GM21717 (cell line): ENCODE measurements around the gene NLRC5.
"Not testable (repeated sequence)": the region's sequence is repeated elsewhere in the genome, so short reads cannot be mapped to it uniquely, and the experiment has no call there.

Source experiments
- ATAC-seq: cut with Tn5 transposase; IDR thresholded peaks from one replicate; pipeline ENCODE4 v1.9.1; 2021; ENCODE audit warnings: mild to moderate bottlenecking, moderate library complexity; ENCODE audit not compliant: unreplicated experiment

Gene NLRC5

GRCh38 chr16:57000271-57001025 is 11.1 kb downstream of the NLRC5 start:
- no peak for ATAC-seq

DNA sequence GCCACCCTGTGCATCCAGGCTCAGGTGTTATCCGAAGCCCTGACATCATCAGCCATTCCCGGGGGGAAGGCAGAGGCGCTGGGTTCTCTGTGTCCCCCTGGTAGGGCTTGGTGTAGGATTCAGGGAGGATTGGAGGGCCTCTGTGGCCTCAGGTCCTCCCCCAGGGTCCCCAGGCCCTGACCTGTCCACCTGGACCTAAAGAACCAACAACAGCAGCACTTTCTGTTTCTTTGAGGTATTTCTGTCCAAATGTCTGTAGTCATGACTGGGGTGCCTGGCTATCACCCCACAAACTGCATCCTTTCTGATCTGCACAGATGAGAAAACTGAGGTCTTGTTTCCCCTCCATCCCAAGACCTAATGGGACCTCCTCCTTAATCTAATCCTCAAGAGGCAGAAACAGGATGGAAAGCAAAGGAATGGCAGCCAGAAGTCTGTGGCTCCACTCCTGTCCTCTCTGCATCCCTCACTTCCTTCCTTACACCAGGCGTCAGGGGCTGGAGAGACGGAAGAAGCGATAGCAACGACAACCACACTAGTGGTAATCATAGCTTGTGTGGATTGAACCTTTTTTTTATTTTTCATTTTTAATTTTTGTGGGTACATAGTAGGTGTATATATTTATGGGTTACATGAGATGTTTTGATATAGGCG is 11.8 kb downstream of the NLRC5 start:
- no peak for ATAC-seq

DNA sequence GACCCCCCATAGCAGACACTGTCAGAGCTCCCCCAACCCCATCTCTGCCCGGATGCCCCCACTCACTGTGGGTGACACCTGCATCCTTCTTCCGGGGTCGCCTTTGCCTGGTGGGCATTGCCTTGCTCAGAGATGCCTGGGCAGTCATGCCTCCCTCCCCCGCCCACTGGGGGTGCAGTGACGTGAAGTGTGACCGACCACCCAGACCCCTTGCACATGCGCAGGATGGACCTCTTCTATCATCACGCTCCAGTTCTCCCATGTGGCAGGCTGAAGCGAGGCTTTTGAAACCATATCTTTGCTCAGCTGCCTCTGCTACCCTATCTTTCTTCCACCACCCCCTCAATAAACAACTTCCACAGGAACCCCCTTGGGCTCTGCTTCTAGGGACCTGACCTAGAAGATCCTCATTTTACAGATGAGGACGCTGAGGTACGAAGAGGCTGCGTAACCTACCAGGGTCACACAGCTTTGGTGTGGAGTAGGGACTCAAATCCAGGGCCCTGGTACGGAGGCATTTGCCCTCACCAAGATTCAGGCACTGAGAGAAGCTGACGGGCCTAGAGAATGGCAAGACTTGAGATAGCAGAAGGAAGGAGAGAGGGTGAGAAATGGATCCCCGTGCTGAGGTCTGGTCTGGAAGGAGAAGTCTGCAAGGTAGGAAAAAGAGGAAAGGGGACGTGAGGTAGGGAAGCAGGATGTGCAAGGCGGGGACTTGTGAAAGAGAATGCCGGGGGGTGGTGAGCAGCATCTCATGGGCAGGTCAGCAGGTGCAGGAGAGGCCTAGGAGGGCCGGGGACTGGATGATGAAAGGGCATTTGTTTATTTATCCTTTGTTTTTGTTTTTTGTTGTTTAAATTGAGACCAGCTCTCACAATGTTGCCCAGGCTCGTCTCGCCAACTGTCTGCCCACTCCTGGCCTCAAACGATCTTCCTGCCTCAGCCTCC is 14.4 kb downstream of the NLRC5 start:
- ATAC-seq: no peak

DNA sequence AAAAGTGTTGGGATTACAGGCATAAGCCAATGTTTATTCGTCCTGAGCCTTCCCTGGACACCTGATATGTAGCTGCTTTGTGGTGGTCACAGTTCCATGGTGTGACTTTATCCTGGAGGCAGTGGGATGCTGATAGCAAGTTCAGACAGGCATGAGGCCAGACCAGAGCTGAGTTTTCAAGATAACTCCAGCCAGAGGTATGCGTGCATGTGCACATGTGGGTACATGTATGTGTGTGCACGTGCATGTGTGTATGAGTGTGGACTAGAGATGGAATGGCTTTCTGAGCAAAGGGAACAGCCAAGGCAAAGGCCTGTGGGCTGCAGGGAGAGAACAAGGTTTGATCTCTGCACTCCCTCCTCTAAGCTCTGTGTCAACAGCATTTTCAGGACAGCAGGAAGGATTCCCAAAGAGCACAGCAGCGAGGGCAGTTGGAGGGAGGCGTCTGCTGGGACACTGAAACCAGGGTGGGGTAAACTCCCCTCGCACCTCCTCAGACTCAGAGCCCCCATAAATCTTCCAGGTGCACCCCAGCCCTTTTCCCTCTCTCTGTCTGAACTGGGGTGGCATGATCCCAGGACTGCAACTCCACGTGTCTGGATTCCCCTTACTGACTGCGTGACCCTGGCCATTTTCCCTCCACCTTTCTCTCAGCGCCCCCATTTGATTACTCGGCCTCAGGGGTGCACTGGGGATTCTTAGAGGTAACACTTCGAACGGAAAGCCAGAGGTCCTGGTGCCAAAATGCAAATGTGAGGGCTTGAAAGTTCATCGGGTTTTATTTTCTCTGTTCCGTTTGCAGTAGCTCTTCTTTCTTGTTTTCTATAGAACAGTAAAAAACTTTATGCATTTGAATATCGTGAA is 15.3 kb downstream of the NLRC5 start:
- ATAC-seq: no peak

- not testable (repeated sequence) for ATAC-seq
Observed at GRCh38 chr16:57005597-57005996, 16.2 kb downstream of the NLRC5 start.

GRCh38 chr16:57007050-57007449 is 17.7 kb downstream of the NLRC5 start:
- ATAC-seq: no peak

GRCh38 chr16:57007530-57007929 is 18.2 kb downstream of the NLRC5 start:
- no peak for ATAC-seq

- no peak for ATAC-seq
Observed at GRCh38 chr16:57008440-57008839, 19.1 kb downstream of the NLRC5 start.

- ATAC-seq: no peak
Observed at GRCh38 chr16:57009643-57010170, 20.4 kb downstream of the NLRC5 start.

GRCh38 chr16:57012353-57012752 is 23.0 kb downstream of the NLRC5 start:
- ATAC-seq: no peak

DNA sequence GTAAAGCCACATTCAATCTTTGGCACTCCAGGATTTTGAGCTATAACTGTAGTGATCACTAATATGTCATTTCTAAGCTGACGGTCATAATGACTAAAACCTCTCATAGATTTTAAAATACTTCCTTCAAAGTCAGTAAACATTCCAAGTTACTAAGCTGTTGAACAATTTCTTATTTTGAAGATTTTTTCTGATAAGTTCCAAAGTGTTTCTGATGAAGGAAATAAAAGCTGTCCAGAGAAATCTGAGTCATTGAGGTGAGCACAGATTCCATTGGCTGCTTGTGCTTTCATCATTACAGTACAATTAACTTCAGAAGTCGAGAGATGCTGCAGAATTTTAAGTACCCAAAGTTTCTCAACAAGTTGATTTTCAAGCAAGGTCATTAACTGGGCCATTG is 23.9 kb downstream of the NLRC5 start:
- ATAC-seq: no peak

DNA sequence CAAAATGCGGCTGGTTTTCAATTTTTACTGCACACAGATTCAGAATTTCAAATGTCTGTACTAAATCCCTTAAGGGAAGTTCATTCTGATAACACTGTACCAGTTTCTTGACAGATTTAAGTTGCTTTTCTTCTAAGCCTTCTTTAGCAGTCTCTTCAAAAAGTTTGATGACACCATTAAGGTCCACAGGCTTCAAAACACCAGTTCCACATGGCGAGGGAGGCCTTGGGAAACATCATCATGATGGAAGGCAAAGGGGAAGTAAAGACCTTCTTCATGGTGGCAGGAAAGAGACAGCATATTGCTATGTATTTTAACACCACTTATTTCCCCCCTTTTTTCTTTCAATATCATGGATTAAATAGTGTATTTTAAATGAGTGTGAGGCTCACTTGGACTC is 24.5 kb downstream of the NLRC5 start:
- ATAC-seq: no peak

GRCh38 chr16:57016301-57016700 is 26.9 kb downstream of the NLRC5 start:
- ATAC-seq: no peak

DNA sequence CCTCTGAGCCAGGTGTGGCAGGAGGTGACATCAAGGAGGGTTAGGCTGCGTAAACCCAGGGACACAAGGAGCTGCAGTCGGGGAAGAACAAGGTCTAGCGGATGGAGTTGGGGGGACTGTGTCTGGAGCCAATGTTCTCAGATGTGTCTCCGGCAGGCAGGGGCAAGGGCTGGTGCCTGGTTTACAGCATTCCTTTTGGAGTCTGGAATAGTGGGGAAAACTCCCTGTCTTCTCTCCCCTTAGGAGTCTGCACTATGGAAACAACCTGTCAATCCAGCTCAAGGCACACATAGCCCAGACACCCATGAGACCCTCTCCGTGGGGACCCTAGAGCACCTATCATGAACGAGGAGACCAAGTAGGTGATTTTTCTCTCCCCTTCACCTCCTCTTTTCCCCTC is 27.5 kb downstream of the NLRC5 start:
- no peak for ATAC-seq

DNA sequence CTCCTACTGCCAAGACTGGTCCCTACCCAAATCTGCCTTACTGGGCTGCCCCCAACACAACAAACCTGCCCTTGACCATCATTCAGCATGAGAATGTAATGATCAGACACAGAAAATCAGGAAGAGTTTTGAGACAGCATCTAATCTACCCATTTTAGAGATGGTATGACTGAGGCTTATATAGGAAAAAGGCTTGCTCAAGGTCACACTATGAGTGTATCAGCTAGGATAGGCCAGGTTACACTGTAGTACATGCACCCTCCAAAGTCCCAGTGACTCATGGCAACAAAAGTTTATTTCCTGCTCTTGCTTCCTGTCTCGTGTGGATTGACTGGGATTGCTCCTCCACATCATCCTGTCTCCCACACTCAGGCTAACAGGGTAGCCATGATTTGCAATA is 27.9 kb downstream of the NLRC5 start:
- ATAC-seq: no peak

GRCh38 chr16:57019746-57020145 is 30.4 kb downstream of the NLRC5 start:
- no peak for ATAC-seq

GRCh38 chr16:57020651-57021050 is 31.3 kb downstream of the NLRC5 start:
- no peak for ATAC-seq

DNA sequence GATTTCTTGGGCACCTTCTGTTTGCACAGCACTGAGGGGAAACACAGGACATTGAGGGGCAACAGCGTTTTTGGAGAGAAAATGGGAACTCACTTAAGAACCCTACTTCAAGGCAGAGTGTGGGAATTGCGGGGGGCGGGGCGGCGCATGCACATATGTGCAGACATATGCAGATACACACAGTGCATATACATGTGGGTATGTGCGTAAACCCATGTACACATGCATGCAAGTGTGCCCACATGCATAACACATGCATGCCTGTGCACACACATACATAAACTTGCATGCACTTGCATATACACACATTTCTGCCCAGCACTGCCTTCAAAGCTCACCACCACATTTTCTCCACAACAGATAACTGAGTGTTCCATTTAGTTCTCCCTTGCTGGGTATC is 32.4 kb downstream of the NLRC5 start:
- no peak for ATAC-seq

- no peak for ATAC-seq
Observed at GRCh38 chr16:57022445-57022844, 33.1 kb downstream of the NLRC5 start.

- no peak for ATAC-seq
Observed at GRCh38 chr16:57023541-57024249, 34.3 kb downstream of the NLRC5 start.
